Measurements from ENCODE around the gene SPDYE5.

The SPDYE5 gene

GRCh38 chr7:75537731-75538130 lies 45.6 kb downstream of the SPDYE5 start:
- no peak for DNase-seq

GRCh38 chr7:75546237-75547015 lies 54.3 kb downstream of the SPDYE5 start:
- DNase-seq, result no peak
